NCI-H1436 (cell line): ENCODE results near the gene TMEM234.

Source experiments
- DNase-seq: peaks from one replicate; lab custom pipeline; 2025; lab: John Stamatoyannopoulos, UW

The TMEM234 gene

DNA sequence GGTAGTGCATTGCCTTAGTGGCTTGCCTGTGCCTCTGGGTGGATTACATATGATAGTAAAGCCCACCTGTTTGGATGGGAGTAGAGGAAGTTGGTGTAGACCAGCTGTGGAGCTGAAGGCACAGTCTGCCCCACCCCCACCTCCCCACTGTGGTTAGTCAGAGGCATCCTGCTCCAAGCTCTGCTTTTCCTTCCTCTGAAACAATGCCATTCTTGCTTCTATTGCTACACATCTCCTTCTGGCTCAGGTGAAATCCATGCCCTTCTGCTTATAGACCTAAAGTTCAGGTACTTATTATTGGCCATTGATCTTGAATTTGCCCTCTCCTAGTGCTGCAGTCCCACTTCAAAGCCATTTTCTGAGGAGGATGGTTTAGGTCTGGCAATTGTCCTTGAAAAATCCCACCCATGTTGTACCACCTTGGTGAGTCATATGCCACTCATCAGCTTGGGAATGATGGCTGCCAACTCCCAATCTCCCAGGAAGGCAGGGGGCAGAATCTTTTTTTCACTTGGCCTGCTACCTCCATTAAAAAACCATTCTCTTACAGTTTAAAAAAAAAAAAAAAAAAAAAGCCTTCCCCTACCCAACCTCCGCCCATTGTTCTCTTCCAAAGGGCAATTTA lies 49.4 kb downstream of the TMEM234 start:
- no peak for DNase-seq

DNA sequence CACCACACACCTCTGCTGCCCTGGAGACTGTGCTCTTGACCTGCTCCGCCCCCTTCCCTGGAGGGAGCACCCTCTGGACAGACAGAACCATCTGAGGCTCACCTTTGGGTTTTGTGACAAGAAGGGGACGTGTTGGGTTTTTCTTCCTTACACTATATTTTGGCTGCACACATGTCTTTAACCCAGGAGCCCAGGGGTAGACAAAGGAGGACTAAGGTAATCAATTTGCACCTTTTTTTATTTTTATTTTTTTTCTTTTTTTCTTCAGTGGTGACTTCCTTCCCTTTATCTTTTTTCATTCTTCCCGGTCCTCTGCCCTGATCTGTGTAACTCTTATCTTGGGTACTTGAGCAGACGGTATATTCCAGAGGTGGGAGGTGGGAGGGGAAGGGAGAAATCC lies 51.2 kb downstream of the TMEM234 start:
- no peak for DNase-seq
